D721Med (cell line): ENCODE data around the gene PCDH9.

Experiments used
- DNase-seq: peaks from one replicate; pipeline ENCODE4 v3.0.0; 2011; ENCODE audit warnings: low spot score; ENCODE audit not compliant: insufficient read length
- FAIRE-seq: peaks from 2 replicates; lab custom pipeline; 2011; peaks lifted over from hg19 to GRCh38; lab: Jason Lieb, UNC
- CTCF ChIP-seq: IDR thresholded peaks from 2 replicates; pipeline ENCODE4 v1.5.1; 2012; ENCODE audit warnings: mild to moderate bottlenecking, control low read depth; ENCODE audit not compliant: insufficient read depth; ENCODE audit errors: missing control alignments

PCDH9 gene

GRCh38 chr13:66322936-66323335 lies 907.2 kb downstream of the PCDH9 start:
- no peak for TF ChIP-seq CTCF
- DNase-seq = no peak
- no peak for FAIRE-seq

- no peak for TF ChIP-seq CTCF
- no peak for FAIRE-seq
- no peak for DNase-seq
These were observed 907.9 kb downstream of the PCDH9 start for GRCh38 chr13:66322193-66322740.

- FAIRE-seq (no peak), DNase-seq (no peak)
- no peak for TF ChIP-seq CTCF
These were observed 915.2 kb downstream of the PCDH9 start for GRCh38 chr13:66314911-66315310.

GRCh38 chr13:66313413-66313812 lies 916.7 kb downstream of the PCDH9 start:
- TF ChIP-seq CTCF = no peak
- DNase-seq (no peak), FAIRE-seq (no peak)

- no peak for DNase-seq
- no peak for FAIRE-seq
- no peak for TF ChIP-seq CTCF
These were observed 917.6 kb downstream of the PCDH9 start for GRCh38 chr13:66312312-66313087.

GRCh38 chr13:66305961-66306617 lies 924.0 kb downstream of the PCDH9 start:
- no peak for DNase-seq
- no peak for FAIRE-seq
- TF ChIP-seq CTCF = no peak
